B cell (primary cell): ENCODE results near the gene PPOX. TPM values are rescaled to one million over a fixed set of nuclear protein-coding genes. Genes with fewer than 3 reads are reported as not detected.

ENCODE experiments used
- ATAC-seq: fragments of 200-7000 bp; cut with Tn5 transposase; one replicate; pipeline ENCODE4 v1.10.0; 2021; ENCODE audit warnings: low read depth, mild to moderate bottlenecking, moderate number of reproducible peaks, moderate library complexity
- CTCF ChIA-PET: fragments of 350-600 bp; sonication (Branson Sonifier 250); formaldehyde crosslinking; loops from one replicate; lab custom pipeline; 2021; ENCODE audit warnings: antibody characterized with exemption, inconsistent platforms; lab: Charles Lee
- POLR2A ChIA-PET: fragments of 350-600 bp; sonication (Branson Sonifier 250); formaldehyde crosslinking; loops from one replicate; lab custom pipeline; 2021; ENCODE audit warnings: antibody characterized with exemption; lab: Charles Lee
- DNase-seq: peaks from one replicate; pipeline ENCODE4 v3.0.0; 2013
- H2AFZ ChIP-seq: 2 replicates; pipeline ENCODE4 v1.6.1; 2012; ENCODE audit warnings: mild to moderate bottlenecking, low read depth, low read length; ENCODE audit not compliant: insufficient read depth, poor library complexity, severe bottlenecking
- H3K27ac ChIP-seq, 2 donors: 1 replicate in 1 of 2; 2 replicates in 1 of 2; pipeline ENCODE4 v1.5.1; 2012 to 2013; ENCODE audit warnings: low read length in 2 of 2, mild to moderate bottlenecking in 2 of 2, moderate library complexity in 1 of 2
- H3K27me3 ChIP-seq, 4 experiments: fragments of 200-600 bp in 1 of 4; sonication (generic) in 1 of 4; replicated peaks in 1 of 4; 1 replicate in 2 of 4; 2 replicates in 2 of 4; pipeline versions ENCODE4 v1.6.1 to v1.7.0; 2013 to 2016; ENCODE audit warnings: low read length in 3 of 4, mild to moderate bottlenecking in 2 of 4, mixed read lengths in 1 of 4, moderate library complexity in 1 of 4; ENCODE audit not compliant: insufficient read depth in 4 of 4, control insufficient read depth in 3 of 4; ENCODE audit errors: control extremely low read depth in 1 of 4
- H3K36me3 ChIP-seq, 2 experiments: replicated peaks in 1 of 2; 1 replicate in 1 of 2; 2 replicates in 1 of 2; pipeline versions ENCODE4 v1.6.1 to v1.7.1; 2013; ENCODE audit warnings: low read length in 1 of 2; ENCODE audit not compliant: insufficient read depth in 2 of 2, control insufficient read depth in 1 of 2; ENCODE audit errors: control extremely low read depth in 1 of 2, extremely low read depth in 1 of 2
- H3K4me1 ChIP-seq, 2 donors: fragments of 200-600 bp in 1 of 2; sonication (generic) in 1 of 2; 1 replicate in 1 of 2; 2 replicates in 1 of 2; pipeline versions ENCODE4 v1.5.1 to v1.6.1; 2013 to 2017; ENCODE audit warnings: low read length in 2 of 2; ENCODE audit not compliant: control insufficient read depth in 2 of 2, insufficient read depth in 2 of 2
- H3K4me2 ChIP-seq: replicated peaks from 2 replicates; pipeline ENCODE3; 2012; ENCODE audit warnings: mild to moderate bottlenecking, low read depth, low read length; ENCODE audit not compliant: poor library complexity, severe bottlenecking
- H3K4me3 ChIP-seq, 5 experiments: fragments of 200-600 bp in 1 of 5; sonication (generic) in 1 of 5; 1 replicate in 3 of 5; 2 replicates in 2 of 5; pipeline versions ENCODE4 v1.5.1 to v1.7.0; 2011 to 2016; ENCODE audit warnings: low read length in 4 of 5, mild to moderate bottlenecking in 4 of 5, low read depth in 2 of 5, control low read depth in 1 of 5, moderate library complexity in 1 of 5; ENCODE audit not compliant: insufficient read depth in 1 of 5; ENCODE audit errors: control extremely low read depth in 1 of 5, extremely low read depth in 1 of 5
- H3K79me2 ChIP-seq: fragments of 200-600 bp; sonication (generic); one replicate; pipeline ENCODE4 v1.6.0; 2016; ENCODE audit warnings: low read length; ENCODE audit not compliant: control insufficient read depth, insufficient read depth
- H3K9ac ChIP-seq: fragments of 200-600 bp; sonication (generic); 2 replicates; pipeline ENCODE4 v1.6.1; 2017; ENCODE audit warnings: mild to moderate bottlenecking, low read length, moderate library complexity
- H3K9me3 ChIP-seq, 3 donors: one replicate each; pipeline versions ENCODE4 v1.6.1 to v1.7.1; 2013; ENCODE audit warnings: low read length in 2 of 3; ENCODE audit not compliant: control insufficient read depth in 2 of 3, insufficient read depth in 1 of 3; ENCODE audit errors: control extremely low read depth in 1 of 3
- H4K20me1 ChIP-seq: 2 replicates; pipeline ENCODE4 v1.6.0; 2012; ENCODE audit warnings: mild to moderate bottlenecking, low read length; ENCODE audit not compliant: insufficient read depth, control insufficient read depth, poor library complexity, severe bottlenecking
- H3K27ac Mint-ChIP-seq: one replicate; pipeline ENCODE4 v1.8.0; 2021; ENCODE audit warnings: mixed read lengths
- H3K27me3 Mint-ChIP-seq: one replicate; pipeline ENCODE4 v1.8.0; 2021; ENCODE audit warnings: mixed read lengths
- H3K4me1 Mint-ChIP-seq: one replicate; pipeline ENCODE4 v1.8.0; 2021; ENCODE audit warnings: mixed read lengths
- H3K4me3 Mint-ChIP-seq: one replicate; pipeline ENCODE4 v1.8.0; 2021; ENCODE audit warnings: mixed read lengths
- H3K9me3 Mint-ChIP-seq: one replicate; pipeline ENCODE4 v1.8.0; 2022; ENCODE audit warnings: mixed read lengths; ENCODE audit not compliant: insufficient read depth
- EZH2 ChIP-seq: IDR thresholded peaks from 2 replicates; pipeline ENCODE4 v1.6.1; 2012; ENCODE audit warnings: borderline replicate concordance, low read depth, mild to moderate bottlenecking, moderate library complexity, low read length; ENCODE audit not compliant: insufficient read depth, poor library complexity, severe bottlenecking
- WGBS: methylation state at CpG from one replicate; pipeline ENCODE4 v1.1.5; 2013; ENCODE audit warnings: missing lambda C conversion rate; ENCODE audit not compliant: insufficient coverage; 5-methylcytosine and 5-hydroxymethylcytosine counted together
- intact Hi-C: fragments of 100-400 bp; cut with micrococcal nuclease; formaldehyde crosslinking; loops from one replicate; pipeline ENCODE4 v1.10.0; 2022
- polyA plus RNA-seq: library from polyadenylated mRNA; depleted of rRNA; stranded (reverse); fragments of >200 nt; gene quantifications from 2 replicates; pipeline ENCODE4 v1.2.3, GENCODE V29; 2012
- total RNA-seq, 2 donors: library from RNA; stranded (reverse); fragments of 120-200 nt in 1 of 2; gene quantifications; 1 replicate in 1 of 2; 2 replicates in 1 of 2; pipeline versions ENCODE4 v1.2.3 to v1.2.4, GENCODE V29; 2013 to 2022
- TF ChIP-seq, protein P1 (sequence below): fragments of 200-600 bp; IDR thresholded peaks from one replicate; pipeline ENCODE4 v1.8.0; 2022; ENCODE audit warnings: antibody characterized with exemption, mild to moderate bottlenecking

Gene PPOX
- total and polyA plus RNA-seq, 2 donors (not counting 1 experiment from before 2014, with no cell fraction given) = 65.6 to 82.3 TPM

DNA sequence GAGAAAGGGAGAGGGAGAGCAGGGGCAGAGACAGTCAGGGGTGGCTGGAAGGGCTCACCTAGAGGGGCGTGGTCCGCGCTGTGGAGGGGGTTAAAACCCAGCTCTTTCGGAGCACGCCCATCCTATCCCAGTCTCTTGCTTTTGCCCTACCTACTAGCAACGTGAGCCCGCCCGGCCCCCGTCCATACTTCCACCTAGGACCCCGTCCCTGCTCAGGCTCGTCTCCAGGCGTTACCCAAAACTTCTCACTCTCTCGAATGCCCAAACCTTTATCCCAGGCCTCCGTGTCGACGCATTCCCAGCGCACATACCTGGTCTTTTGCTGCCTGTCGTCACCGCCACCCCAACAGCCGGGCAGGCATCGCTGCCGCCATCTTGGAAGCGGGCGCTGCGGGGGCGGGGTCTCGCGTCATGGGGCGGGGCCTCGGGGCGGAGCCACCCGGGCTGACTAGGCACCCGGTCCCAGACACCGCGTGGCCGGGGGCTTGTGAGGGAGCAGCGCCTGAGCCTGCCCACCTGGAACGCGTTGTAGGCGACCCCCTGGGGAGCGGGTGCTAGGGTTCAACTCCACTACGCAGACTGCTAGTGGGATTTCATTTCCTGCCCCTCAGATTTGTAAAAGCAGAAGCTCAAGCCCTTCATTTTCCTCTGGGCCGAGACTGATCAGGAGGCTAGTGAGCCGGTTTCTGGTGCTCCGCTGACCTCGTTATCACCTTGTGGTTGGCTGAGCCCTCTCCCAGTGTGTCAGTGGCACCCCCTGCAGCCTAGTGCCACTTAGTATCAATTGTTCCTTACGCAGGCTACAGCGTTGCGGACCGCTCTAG lies 11.1 kb downstream of the PPOX start, which contains the start of gene B4GALT3:
Gene B4GALT3 (minus strand): TSS at position 396 of the 824 bp plus-strand sequence. CDS start 1,447 bp downstream, outside the sequence.
- intact Hi-C loops = loop anchor here (1.0 kb wide), 4 partner anchors 8 to 25 kb away; partner anchors contain the start of genes NDUFS2, PPOX and USP21
- Mint-ChIP-seq H3K9me3 (no peaks in the 10 kb centered on the region), H3K4me3 (peak within 1 kb of the TSS; percentile 99), H3K27me3 (no peaks in the 10 kb centered on the region), H3K4me1 (peaks cover 64% of the 10 kb centered on the region), H3K27ac (peak within 1 kb of the TSS; percentile 100)
- Histone ChIP-seq H3K9me3 (no peaks in the 10 kb centered on the region), H3K9ac (peak within 1 kb of the TSS; percentile 83), H2AFZ (peak within 1 kb of the TSS; percentile 96), H3K36me3 (peaks cover 3 to 37% of the 10 kb centered on the region in 2 experiments), H3K79me2 (peaks cover 33% of the 10 kb centered on the region), H3K4me2 (peak within 1 kb of the TSS; percentile 82), H3K27ac (peak within 1 kb of the TSS; percentile 76 to 81), H3K4me1 (peaks cover 36 to 52% of the 10 kb centered on the region in 2 donors), H4K20me1 (peaks cover 9% of the 10 kb centered on the region), H3K27me3 (no peaks in the 10 kb centered on the region), H3K4me3 (peak within 1 kb of the TSS; percentile 75 to 95 (median 90))
- TF ChIP-seq, protein P1, sequence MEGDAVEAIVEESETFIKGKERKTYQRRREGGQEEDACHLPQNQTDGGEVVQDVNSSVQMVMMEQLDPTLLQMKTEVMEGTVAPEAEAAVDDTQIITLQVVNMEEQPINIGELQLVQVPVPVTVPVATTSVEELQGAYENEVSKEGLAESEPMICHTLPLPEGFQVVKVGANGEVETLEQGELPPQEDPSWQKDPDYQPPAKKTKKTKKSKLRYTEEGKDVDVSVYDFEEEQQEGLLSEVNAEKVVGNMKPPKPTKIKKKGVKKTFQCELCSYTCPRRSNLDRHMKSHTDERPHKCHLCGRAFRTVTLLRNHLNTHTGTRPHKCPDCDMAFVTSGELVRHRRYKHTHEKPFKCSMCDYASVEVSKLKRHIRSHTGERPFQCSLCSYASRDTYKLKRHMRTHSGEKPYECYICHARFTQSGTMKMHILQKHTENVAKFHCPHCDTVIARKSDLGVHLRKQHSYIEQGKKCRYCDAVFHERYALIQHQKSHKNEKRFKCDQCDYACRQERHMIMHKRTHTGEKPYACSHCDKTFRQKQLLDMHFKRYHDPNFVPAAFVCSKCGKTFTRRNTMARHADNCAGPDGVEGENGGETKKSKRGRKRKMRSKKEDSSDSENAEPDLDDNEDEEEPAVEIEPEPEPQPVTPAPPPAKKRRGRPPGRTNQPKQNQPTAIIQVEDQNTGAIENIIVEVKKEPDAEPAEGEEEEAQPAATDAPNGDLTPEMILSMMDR = no peak
- ChIA-PET POLR2A (interaction anchor here (0.6 to 2.3 kb wide), 6 partner anchors 11 to 48 kb away, joined by 4 to 10 read pairs (median 6); partner anchors contain the start of genes APOA2, NDUFS2, PPOX and TOMM40L), CTCF (interaction anchor here (0.6 to 3.3 kb wide), 5 partner anchors 11 to 79 kb away, joined by 3 to 24 read pairs (median 4); partner anchors contain the start of genes KLHDC9, PPOX and TOMM40L)
- WGBS = 5% methylated on average over 46 of the region's 50 CpGs
- ATAC-seq (peak; percentile 92), DNase-seq (peak; percentile 92)

GRCh38 chr1:161177936-161178244 lies 11.7 kb downstream of the PPOX start:
- Histone ChIP-seq H3K27me3 (no peaks in the 10 kb centered on the region), H3K36me3 (peaks cover 3 to 31% of the 10 kb centered on the region in 2 experiments), H2AFZ (peak overlapping the region; percentile 96), H3K9me3 (no peaks in the 10 kb centered on the region), H3K4me2 (peak overlapping the region; percentile 82), H4K20me1 (peaks cover 9% of the 10 kb centered on the region), H3K4me1 (peaks cover 42 to 58% of the 10 kb centered on the region in 2 donors), H3K79me2 (peaks cover 33% of the 10 kb centered on the region), H3K9ac (peak overlapping the region; percentile 83), H3K4me3 (peak overlapping the region; percentile 23 to 95 (median 90)), H3K27ac (peak overlapping the region; percentile 76 to 81)
- ChIA-PET CTCF (interaction anchor here (0.6 to 3.3 kb wide), 2 partner anchors 11 to 20 kb away, joined by 5 to 24 read pairs; partner anchors contain the start of gene PPOX), POLR2A (interaction anchor here (0.9 to 2.3 kb wide), 3 partner anchors 12 to 48 kb away, joined by 5 to 10 read pairs (median 5); partner anchors contain the start of genes NDUFS2, PPOX and TOMM40L)
- H3K4me1 Mint-ChIP-seq = peaks cover 64% of the 10 kb centered on the region
- no peaks in the 10 kb centered on the region for H3K9me3 Mint-ChIP-seq
- TF ChIP-seq, protein P1 = no peak
- TF ChIP-seq EZH2 = no peak
- ATAC-seq = no peak
- H3K27ac Mint-ChIP-seq = peak overlapping the region; percentile 100
- H3K4me3 Mint-ChIP-seq = peak overlapping the region; percentile 99
- H3K27me3 Mint-ChIP-seq = no peaks in the 10 kb centered on the region
- WGBS = 83% methylated on average over 1 of the region's 9 CpGs
- DNase-seq = no peak
- intact Hi-C loops = loop anchor here (1.0 kb wide), 4 partner anchors 7 to 24 kb away; partner anchors contain the start of genes NDUFS2, PPOX and USP21
